ENCODE results near the gene PLEKHG1. TPM values are rescaled to one million over a fixed set of nuclear protein-coding genes. Genes with fewer than 3 reads are reported as not detected.

The PLEKHG1 gene
- total and polyA plus RNA-seq, 2 experiments from 2014 or later: 6.3 to 6.8 TPM

- Histone ChIP-seq H3K9me2 (replicated peaks; ENCODE audit: insufficient read depth) (no peaks in the 10 kb centered on the region), H3K79me2 (peaks cover 23% of the 10 kb centered on the region), H4K20me1 (ENCODE audit: insufficient read depth, poor library complexity, severe bottlenecking) (no peaks in the 10 kb centered on the region), H3K4me2 (peak overlapping the region; percentile 52), H3K27me3 (no peaks in the 10 kb centered on the region), H3K4me3 (no peak overlapping the region), H3K36me3 (replicated peaks; ENCODE audit: insufficient read depth, low read depth) (no peaks in the 10 kb centered on the region), H3K27ac (peak overlapping the region; percentile 87), H2AFZ (no peak overlapping the region), H3K9me3 (ENCODE audit: low read depth) (no peaks in the 10 kb centered on the region), H3K4me1 (ENCODE audit: insufficient read depth) (peaks cover 30% of the 10 kb centered on the region)
- DNase-seq (ENCODE audit: low spot score): no peak
- WGBS (ENCODE audit: low lambda C conversion rate, missing lambda C conversion rate): 36% methylated on average over 1 of the region's 1 CpG
- TF ChIP-seq EZH2phosphoT487 (IDR thresholded peaks at IDR 0.05; ENCODE audit: low read depth, severe bottlenecking, unreplicated experiment): no peak
- TF ChIP-seq EZH2 (IDR thresholded peaks at IDR 0.05; ENCODE audit: borderline replicate concordance): no peak
Measured at GRCh38 chr6:150634964-150635292, 35.2 kb downstream of the PLEKHG1 start.

GRCh38 chr6:150635906-150636514 lies 36.3 kb downstream of the PLEKHG1 start:
- Histone ChIP-seq H4K20me1 (ENCODE audit: insufficient read depth, poor library complexity, severe bottlenecking) (no peaks in the 10 kb centered on the region), H3K9me3 (ENCODE audit: low read depth) (no peaks in the 10 kb centered on the region), H3K79me2 (peaks cover 17% of the 10 kb centered on the region), H3K9me2 (replicated peaks; ENCODE audit: insufficient read depth) (no peaks in the 10 kb centered on the region), H3K27me3 (no peaks in the 10 kb centered on the region), H3K4me1 (ENCODE audit: insufficient read depth) (peaks cover 36% of the 10 kb centered on the region), H3K4me2 (peak overlapping the region; percentile 52), H3K4me3 (no peak overlapping the region), H3K36me3 (replicated peaks; ENCODE audit: insufficient read depth, low read depth) (no peaks in the 10 kb centered on the region), H2AFZ (peak overlapping the region; percentile 0), H3K27ac (peak overlapping the region; percentile 87)
- TF ChIP-seq EZH2 (IDR thresholded peaks at IDR 0.05; ENCODE audit: borderline replicate concordance) (no peak), CTCF (IDR thresholded peaks at IDR 0.05; ENCODE audit: poor library complexity) (no peak), EZH2phosphoT487 (IDR thresholded peaks at IDR 0.05; ENCODE audit: low read depth, severe bottlenecking, unreplicated experiment) (no peak)
- peak; percentile 34 for DNase-seq (ENCODE audit: low spot score)
- WGBS (ENCODE audit: low lambda C conversion rate, missing lambda C conversion rate): 68% methylated on average over 3 of the region's 3 CpGs

- Histone ChIP-seq H3K9me2 (replicated peaks; ENCODE audit: insufficient read depth) (no peaks in the 10 kb centered on the region), H2AFZ (no peak overlapping the region), H4K20me1 (ENCODE audit: insufficient read depth, poor library complexity, severe bottlenecking) (no peaks in the 10 kb centered on the region), H3K4me1 (ENCODE audit: insufficient read depth) (peaks cover 40% of the 10 kb centered on the region), H3K79me2 (peaks cover 14% of the 10 kb centered on the region), H3K4me2 (no peak overlapping the region), H3K9me3 (ENCODE audit: low read depth) (no peaks in the 10 kb centered on the region), H3K36me3 (replicated peaks; ENCODE audit: insufficient read depth, low read depth) (no peaks in the 10 kb centered on the region), H3K27ac (peak overlapping the region; percentile 87), H3K27me3 (no peaks in the 10 kb centered on the region), H3K4me3 (no peak overlapping the region)
- WGBS (ENCODE audit: low lambda C conversion rate, missing lambda C conversion rate): 84% methylated on average over 1 of the region's 1 CpG
- TF ChIP-seq EZH2 (IDR thresholded peaks at IDR 0.05; ENCODE audit: borderline replicate concordance): no peak
- no peak for TF ChIP-seq EZH2phosphoT487 (IDR thresholded peaks at IDR 0.05; ENCODE audit: low read depth, severe bottlenecking, unreplicated experiment)
- TF ChIP-seq CTCF (IDR thresholded peaks at IDR 0.05; ENCODE audit: poor library complexity): no peak
- no peak for DNase-seq (ENCODE audit: low spot score)
Measured at GRCh38 chr6:150636808-150637207, 37.1 kb downstream of the PLEKHG1 start.

- Histone ChIP-seq H3K27me3 (no peaks in the 10 kb centered on the region), H3K27ac (peak overlapping the region; percentile 87), H2AFZ (no peak overlapping the region), H3K4me3 (no peak overlapping the region), H3K4me1 (ENCODE audit: insufficient read depth) (peaks cover 36% of the 10 kb centered on the region), H3K9me3 (ENCODE audit: low read depth) (no peaks in the 10 kb centered on the region), H3K79me2 (peaks cover 11% of the 10 kb centered on the region), H3K4me2 (no peak overlapping the region), H3K9me2 (replicated peaks; ENCODE audit: insufficient read depth) (no peaks in the 10 kb centered on the region), H3K36me3 (replicated peaks; ENCODE audit: insufficient read depth, low read depth) (no peaks in the 10 kb centered on the region), H4K20me1 (ENCODE audit: insufficient read depth, poor library complexity, severe bottlenecking) (no peaks in the 10 kb centered on the region)
- TF ChIP-seq EZH2 (IDR thresholded peaks at IDR 0.05; ENCODE audit: borderline replicate concordance) (no peak), EZH2phosphoT487 (IDR thresholded peaks at IDR 0.05; ENCODE audit: low read depth, severe bottlenecking, unreplicated experiment) (no peak)
- 93% methylated on average over 1 of the region's 1 CpG for WGBS (ENCODE audit: low lambda C conversion rate, missing lambda C conversion rate)
- DNase-seq (ENCODE audit: low spot score): no peak
Measured at GRCh38 chr6:150637266-150637665, 37.6 kb downstream of the PLEKHG1 start.
